ENCODE data around the gene ZEB1.
"Not testable (repeated sequence)": the region's sequence is repeated elsewhere in the genome, so short reads cannot be mapped to it uniquely, and the experiment has no call there.

GRCh38 chr10:31427334-31427733 lies 108.3 kb downstream of the ZEB1 start:
- not testable (repeated sequence) for TF ChIP-seq CTCF (conservative IDR thresholded peaks at IDR 0.05 in 1 of 2, IDR thresholded peaks at IDR 0.05 in 1 of 2; ENCODE audit: low read depth in 1 of 2, low read length in 2 of 2); EZH2 (IDR thresholded peaks at IDR 0.05; ENCODE audit: low read length, missing control alignments)

All from fibroblast of lung (primary cell).